Occipital lobe (tissue), 2 donors: Measurements from ENCODE around the gene MTA1. TPM values are rescaled to one million over a fixed set of nuclear protein-coding genes. Genes with fewer than 3 reads are reported as not detected.

Experiments
- DNase-seq: peaks from one replicate; lab custom pipeline; 2025; lab: John Stamatoyannopoulos, UW
- total RNA-seq: library from RNA; depleted of rRNA; stranded (reverse); fragments of >200 nt; gene quantifications from one replicate; pipeline ENCODE4 v1.2.3, GENCODE V29; 2014

The MTA1 gene
- total RNA-seq, 1 donor from 2014 or later, result 37.0 TPM

DNA sequence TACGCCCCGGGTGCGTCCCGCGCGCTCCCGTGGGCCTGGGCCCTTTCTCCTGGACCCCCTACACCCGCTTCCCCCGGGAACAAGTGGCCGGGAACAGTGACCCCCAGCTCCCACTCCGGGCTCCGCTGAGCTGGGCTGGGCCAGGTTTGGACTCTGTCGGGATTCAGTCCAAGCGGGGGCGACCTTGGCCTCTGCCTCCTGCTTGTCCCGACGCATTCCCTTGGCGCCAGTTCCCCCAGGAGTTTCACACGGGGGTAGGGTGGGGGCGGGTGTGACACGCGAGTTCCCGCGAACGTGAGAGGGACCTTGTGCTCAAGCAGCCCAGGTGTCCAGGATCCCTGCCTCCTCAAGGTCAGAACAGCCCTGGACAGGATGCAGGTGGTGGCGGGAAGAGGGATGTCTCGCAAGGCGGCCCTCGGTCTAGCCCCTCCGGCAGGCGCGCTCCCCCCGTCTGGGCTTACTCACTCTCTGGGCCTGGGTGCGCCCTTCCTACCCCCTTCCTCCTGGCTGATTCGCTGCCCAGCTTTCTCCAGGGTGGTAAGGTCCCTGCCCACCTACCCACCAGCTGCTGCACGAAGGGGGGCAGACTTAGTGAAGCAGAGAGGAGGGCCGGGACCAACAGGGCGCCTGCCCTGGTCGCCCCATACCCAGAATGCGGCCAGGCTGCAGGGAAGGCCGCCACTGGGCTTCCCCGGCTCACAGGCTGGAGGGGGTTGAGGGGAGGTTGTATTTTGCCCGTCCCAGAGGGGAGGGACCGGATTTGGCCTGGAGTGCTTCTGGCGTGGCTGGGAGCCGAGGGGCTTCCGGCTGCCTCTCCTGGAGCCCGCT, 55.9 kb downstream of the MTA1 start:
- DNase-seq, result no peak

DNA sequence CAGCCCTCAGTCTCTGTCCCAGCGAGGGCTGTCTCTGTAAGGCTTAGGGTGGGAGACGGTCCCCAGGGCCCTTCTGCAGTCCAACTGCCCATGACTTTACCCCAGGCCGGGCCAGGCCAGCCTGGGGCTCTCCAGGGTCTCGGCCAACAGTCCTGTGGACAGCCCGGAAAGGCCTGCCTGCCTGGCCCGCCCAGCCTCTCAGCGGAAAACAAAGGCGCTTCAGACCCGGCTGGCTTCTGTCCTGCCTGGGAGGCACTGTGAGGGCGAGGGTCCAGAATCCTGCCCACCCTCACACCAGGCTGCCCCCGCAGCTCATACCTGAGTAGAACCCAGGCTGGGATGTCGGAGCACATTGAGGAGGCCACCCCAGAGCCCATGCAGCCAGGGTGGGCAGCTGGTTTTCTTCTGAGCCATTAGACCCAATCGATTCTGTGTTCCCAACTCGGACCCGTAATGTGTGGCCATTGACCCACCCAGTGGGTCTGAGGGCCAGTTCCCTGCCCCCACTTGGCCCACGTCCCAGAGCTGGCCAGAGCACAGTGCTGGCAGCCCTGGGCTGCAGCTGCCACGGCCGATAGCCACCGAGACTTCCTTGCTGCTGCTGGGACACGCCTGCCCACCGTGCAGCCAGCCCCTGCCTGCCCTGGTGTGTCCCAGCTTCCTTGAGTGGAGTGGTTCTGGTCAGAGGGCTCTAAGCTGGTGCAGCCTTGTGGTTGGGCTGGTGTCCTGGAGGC, 56.6 kb downstream of the MTA1 start:
- DNase-seq, result peak; percentile 66

GRCh38 chr14:105476831-105477659, 57.4 kb downstream of the MTA1 start:
- DNase-seq, result no peak

GRCh38 chr14:105477660-105478397, 58.2 kb downstream of the MTA1 start:
- no peak for DNase-seq

- DNase-seq, result no peak
Observed at GRCh38 chr14:105478398-105479251, 59.0 kb downstream of the MTA1 start.

DNA sequence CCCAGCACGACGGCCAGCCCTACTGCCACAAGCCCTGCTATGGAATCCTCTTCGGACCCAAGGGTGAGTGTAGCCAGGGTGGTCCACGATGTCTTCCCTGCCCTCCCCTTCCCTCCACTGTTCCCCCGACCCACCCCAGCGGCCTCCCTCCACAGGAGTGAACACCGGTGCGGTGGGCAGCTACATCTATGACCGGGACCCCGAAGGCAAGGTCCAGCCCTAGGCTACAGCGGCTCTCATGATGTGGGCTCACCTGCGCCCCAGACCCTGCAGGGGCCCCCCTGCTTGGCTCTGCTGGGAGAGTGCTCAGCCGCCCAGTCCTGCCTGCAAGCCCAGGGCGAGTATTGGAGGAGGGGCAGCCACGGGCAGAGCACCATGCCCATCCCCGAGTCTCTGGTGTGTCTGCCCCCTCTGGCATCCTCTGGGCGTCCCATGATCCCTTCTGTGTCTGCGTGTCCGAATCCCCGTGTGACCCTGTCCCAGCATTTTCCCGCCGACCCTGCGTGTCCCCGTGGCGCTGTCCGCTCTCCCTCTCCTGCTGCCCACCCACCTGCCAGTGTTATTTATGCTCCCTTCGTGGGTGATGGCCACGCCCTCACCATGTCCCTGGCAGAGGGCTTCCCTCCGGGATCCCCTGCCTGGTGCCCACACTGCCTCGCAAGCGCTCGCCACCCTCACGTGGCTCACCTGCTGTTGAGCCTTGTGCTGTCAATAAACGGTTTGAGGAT, 60.0 kb downstream of the MTA1 start:
- DNase-seq, result no peak

- no peak for DNase-seq
Observed at GRCh38 chr14:105480199-105480746, 60.6 kb downstream of the MTA1 start.

GRCh38 chr14:105480807-105481801, 61.5 kb downstream of the MTA1 start:
- peak; percentile 84 for DNase-seq

DNA sequence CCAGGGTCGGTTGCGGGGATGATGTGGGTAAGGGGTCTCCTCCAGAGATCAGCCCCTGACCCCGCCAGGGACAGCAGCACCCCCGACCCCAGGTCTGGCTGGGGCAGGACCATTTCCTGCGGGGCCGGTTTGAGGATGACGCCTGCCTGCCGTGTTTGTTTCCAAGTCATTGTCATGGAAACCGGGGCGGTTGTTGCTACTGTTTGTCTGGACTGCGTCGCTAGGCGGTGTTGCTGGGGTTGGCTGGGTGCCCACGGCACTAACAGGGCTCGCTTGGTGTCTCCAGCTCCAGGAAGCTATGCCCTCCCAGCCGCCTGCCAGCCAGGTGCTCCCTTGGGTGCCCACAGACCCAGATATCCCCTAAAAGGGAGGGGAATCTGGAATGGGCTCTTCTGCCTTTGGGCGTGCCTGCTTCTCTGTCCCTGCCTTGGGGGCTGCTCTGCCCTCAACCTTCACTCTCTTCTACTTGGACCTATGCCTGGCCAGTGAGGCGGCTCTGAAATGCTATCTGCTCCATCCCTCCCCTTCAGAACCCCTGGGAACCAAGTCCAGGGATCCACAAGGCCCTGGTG, 62.3 kb downstream of the MTA1 start:
- DNase-seq, result peak; percentile 77

DNA sequence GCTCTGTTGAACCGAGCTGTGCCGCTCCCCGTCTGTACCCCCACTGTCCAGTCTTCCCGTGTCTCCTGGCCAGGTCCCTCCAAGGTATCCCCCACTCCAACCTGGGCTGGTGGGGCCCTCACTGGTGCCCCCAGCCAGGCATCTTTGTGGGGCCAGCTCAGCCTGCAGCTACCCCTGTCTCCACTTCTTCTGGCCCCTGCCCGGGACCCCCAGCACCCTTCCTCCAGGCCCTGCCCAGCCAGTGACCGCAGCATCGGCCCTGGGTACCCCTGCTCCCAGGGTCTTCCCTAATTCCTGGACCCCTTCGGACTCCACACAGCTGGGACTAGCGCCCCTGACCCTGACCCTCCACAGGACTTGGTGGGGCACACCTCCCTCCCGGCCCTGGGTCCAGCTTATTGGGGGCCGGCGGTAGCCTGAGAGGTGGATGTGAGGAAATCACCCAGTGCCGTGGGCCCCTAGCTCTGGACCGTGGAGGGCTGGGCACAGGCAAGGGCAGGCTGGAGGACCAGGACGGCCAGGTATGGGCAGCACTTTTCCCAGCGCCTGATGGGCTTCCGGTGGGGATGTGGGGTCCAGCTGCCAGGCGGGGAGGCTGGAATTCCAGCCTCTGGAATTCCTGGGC, 63.0 kb downstream of the MTA1 start:
- DNase-seq, result no peak

DNA sequence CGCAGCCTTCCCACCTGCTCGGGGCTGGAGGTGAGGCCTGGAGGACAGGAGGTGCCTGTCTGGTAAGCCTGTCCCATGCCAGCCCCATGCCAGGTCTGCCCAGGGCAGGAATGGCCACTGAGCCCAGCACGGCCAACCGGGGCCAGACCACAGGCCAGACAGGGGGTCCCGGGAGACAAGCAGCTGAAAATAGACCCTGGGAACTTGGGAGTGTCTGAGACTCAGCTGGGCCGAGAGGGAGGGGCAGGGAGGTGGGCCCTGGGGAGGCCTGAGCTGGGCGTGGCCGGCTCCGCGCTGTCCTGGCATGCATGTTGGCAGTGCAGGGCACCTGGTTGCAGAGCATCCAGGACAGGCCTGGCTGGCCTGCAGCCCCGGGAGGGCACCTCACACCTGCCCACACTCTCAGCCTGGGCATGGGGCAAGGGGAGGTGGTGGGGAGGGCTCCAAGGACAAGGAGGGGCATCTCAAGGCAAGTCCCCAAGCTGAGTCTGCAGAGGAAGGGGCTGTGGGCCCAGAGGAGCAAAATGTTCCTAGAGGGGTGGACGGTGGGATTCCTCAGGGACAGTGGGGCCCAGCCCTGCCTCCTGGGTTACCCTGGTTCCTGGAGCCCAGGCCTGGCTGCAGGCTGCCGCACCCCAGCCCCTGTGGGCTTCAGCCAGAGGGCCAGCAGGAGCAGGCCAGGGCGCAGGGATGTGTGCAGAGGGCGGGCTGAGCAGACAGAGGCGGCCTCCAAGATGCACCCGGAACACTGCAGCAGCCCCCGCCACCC, 63.9 kb downstream of the MTA1 start:
- no peak for DNase-seq

- DNase-seq, result no peak
Observed at GRCh38 chr14:105484069-105484996, 64.7 kb downstream of the MTA1 start.

- DNase-seq, result no peak
Observed at GRCh38 chr14:105484997-105485393, 65.4 kb downstream of the MTA1 start.

- no peak for DNase-seq
Observed at GRCh38 chr14:105485739-105486162, 66.1 kb downstream of the MTA1 start.
